Activated B cell treated with CpG ODN at 0.5 μM for 24 hours (primary cell): ENCODE measurements around the gene UROS. TPM values are rescaled to one million over a fixed set of nuclear protein-coding genes. Genes with fewer than 3 reads are reported as not detected.

Source experiments
- ATAC-seq: fragments of 200-7000 bp; cut with Tn5 transposase; one replicate; pipeline ENCODE4 v1.10.0; 2021; ENCODE audit warnings: low read depth, mild to moderate bottlenecking, moderate library complexity
- CTCF ChIA-PET: fragments of 350-600 bp; sonication (Branson Sonifier 250); formaldehyde crosslinking; loops from one replicate; lab custom pipeline; 2021; ENCODE audit warnings: antibody characterized with exemption; lab: Charles Lee
- POLR2A ChIA-PET: fragments of 350-600 bp; sonication (Branson Sonifier 250); formaldehyde crosslinking; loops from one replicate; lab custom pipeline; 2021; ENCODE audit warnings: antibody characterized with exemption; lab: Charles Lee
- DNase-seq: peaks from one replicate; pipeline ENCODE4 v3.0.0; 2022
- H3K27ac Mint-ChIP-seq: one replicate; pipeline ENCODE4 v1.8.0; 2020; ENCODE audit warnings: mixed read lengths
- H3K27me3 Mint-ChIP-seq: one replicate; pipeline ENCODE4 v1.8.0; 2021; ENCODE audit warnings: mixed read lengths
- H3K36me3 Mint-ChIP-seq: one replicate; pipeline ENCODE4 v1.8.0; 2021; ENCODE audit warnings: low read depth, mixed read lengths
- H3K4me1 Mint-ChIP-seq: one replicate; pipeline ENCODE4 v1.8.0; 2021; ENCODE audit warnings: mixed read lengths
- H3K4me3 Mint-ChIP-seq: one replicate; pipeline ENCODE4 v1.8.0; 2020; ENCODE audit warnings: mild to moderate bottlenecking, mixed read lengths
- H3K9me3 Mint-ChIP-seq: one replicate; pipeline ENCODE4 v1.8.0; 2020; ENCODE audit warnings: mixed read lengths
- intact Hi-C: fragments of 100-400 bp; cut with micrococcal nuclease; formaldehyde crosslinking; loops from one replicate; pipeline ENCODE4 v1.15.1; 2024
- total RNA-seq: library from RNA; stranded (reverse); gene quantifications from 2 replicates; pipeline ENCODE4 v1.2.3, GENCODE V29; 2022
- TF ChIP-seq, protein P1 (sequence below): fragments of 200-600 bp; IDR thresholded peaks from one replicate; pipeline ENCODE4 v1.8.0; 2022; ENCODE audit warnings: antibody characterized with exemption, mild to moderate bottlenecking

UROS gene
- total RNA-seq, 1 donor from 2014 or later: 34.9 TPM

DNA sequence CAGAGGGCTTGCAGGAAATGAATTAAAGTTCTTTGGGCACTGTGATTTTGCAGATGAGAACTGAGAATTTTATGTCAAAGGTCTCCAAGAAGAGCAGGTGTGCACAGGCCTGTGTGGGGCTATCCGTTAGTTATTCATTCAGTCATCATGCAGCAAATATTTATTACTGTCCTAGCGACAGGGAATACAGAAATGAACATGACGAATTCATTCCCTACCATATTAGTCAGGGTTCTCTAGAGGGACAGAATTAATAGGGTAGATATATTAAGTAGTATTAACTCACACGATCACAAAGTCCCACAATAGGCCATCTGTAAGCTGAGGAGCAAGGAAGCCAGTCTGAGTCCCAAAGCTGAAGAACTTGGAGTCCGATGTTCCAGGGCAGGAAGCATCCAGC, 44.5 kb downstream of the UROS start:
- ChIA-PET CTCF (no interaction called here), POLR2A (interaction anchor here (0.6 kb wide), 1 partner anchor 220 kb away, joined by 5 read pairs; no protein-coding TSS in a partner anchor)
- Mint-ChIP-seq H3K9me3 (no peaks in the 10 kb centered on the region), H3K27me3 (peaks cover 3% of the 10 kb centered on the region), H3K27ac (no peak overlapping the region), H3K36me3 (no peaks in the 10 kb centered on the region), H3K4me3 (no peak overlapping the region), H3K4me1 (no peaks in the 10 kb centered on the region)
- intact Hi-C loops: no loop called here
- DNase-seq (no peak), ATAC-seq (no peak)
- TF ChIP-seq, protein P1, sequence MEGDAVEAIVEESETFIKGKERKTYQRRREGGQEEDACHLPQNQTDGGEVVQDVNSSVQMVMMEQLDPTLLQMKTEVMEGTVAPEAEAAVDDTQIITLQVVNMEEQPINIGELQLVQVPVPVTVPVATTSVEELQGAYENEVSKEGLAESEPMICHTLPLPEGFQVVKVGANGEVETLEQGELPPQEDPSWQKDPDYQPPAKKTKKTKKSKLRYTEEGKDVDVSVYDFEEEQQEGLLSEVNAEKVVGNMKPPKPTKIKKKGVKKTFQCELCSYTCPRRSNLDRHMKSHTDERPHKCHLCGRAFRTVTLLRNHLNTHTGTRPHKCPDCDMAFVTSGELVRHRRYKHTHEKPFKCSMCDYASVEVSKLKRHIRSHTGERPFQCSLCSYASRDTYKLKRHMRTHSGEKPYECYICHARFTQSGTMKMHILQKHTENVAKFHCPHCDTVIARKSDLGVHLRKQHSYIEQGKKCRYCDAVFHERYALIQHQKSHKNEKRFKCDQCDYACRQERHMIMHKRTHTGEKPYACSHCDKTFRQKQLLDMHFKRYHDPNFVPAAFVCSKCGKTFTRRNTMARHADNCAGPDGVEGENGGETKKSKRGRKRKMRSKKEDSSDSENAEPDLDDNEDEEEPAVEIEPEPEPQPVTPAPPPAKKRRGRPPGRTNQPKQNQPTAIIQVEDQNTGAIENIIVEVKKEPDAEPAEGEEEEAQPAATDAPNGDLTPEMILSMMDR: no peak

DNA sequence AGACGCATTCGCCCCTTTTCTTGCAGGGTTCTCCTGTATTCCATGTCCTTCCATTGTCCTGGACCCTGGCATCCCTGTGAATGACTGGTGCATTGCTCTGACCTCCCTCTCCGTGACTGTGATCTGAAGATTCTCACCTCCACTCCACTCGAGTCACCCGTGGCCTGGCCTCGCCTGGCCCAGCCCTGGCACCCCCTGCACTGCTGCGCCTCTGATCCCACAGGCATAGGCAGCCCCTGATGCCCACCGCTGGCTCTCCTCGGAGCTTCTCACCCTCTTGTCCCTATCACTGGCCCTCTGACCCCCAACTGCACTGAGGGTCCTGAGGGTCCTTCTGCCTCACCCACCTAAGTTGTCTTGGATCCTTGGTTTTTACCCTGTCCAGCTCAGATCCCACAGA, 45.3 kb downstream of the UROS start:
- TF ChIP-seq, protein P1: no peak
- Mint-ChIP-seq H3K9me3 (no peaks in the 10 kb centered on the region), H3K4me3 (no peak overlapping the region), H3K27ac (no peak overlapping the region), H3K27me3 (peaks cover 3% of the 10 kb centered on the region), H3K4me1 (no peaks in the 10 kb centered on the region), H3K36me3 (no peaks in the 10 kb centered on the region)
- CTCF ChIA-PET: no interaction called here
- intact Hi-C loops: no loop called here
- ATAC-seq (no peak), DNase-seq (no peak)
- POLR2A ChIA-PET: no interaction called here

DNA sequence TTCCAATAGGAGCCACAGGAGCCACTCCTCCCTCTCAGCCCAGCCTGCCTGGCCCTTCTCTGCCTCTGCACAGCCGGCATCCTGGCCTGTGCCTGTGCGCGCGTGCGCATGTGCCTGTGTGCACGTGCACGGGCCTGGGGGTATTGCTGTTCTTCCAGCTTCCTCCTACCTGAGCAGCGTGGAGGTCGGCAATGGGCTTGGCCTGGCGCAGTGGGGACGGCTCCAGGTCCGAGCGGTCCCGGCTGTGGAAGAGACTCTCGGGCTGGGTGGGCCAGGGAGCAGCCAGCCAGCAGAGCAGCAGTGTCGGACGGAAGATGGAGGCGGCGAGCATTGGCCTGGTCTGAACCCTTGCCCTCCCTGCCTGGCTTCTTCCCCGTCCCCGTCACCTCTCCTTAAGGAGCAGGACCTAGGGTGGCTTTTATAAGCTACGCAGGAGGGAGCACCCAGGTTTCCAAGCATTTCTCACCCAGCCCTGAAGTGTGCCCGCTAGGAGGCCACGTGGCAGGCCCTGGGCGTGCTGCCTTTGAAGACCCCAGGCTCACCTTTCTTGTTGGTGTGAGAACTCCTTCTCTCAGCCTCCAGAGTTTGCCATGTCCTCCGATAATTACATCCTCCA, 47.5 kb downstream of the UROS start, which contains the start of gene MMP21:
MMP21 (minus strand) TSS at position 331 of the 616 bp plus-strand sequence; CDS start at position 331, 0 bp downstream.
- ChIA-PET POLR2A (no interaction called here), CTCF (no interaction called here)
- no peaks in the 10 kb centered on the region for H3K4me1 Mint-ChIP-seq
- intact Hi-C loops: no loop called here
- peaks cover 3% of the 10 kb centered on the region for H3K27me3 Mint-ChIP-seq
- no peaks in the 10 kb centered on the region for H3K9me3 Mint-ChIP-seq
- no peak within 1 kb of the TSS for H3K4me3 Mint-ChIP-seq
- DNase-seq (no peak), ATAC-seq (no peak)
- H3K36me3 Mint-ChIP-seq: no peaks in the 10 kb centered on the region
- H3K27ac Mint-ChIP-seq: no peak within 1 kb of the TSS
- TF ChIP-seq, protein P1: no peak

DNA sequence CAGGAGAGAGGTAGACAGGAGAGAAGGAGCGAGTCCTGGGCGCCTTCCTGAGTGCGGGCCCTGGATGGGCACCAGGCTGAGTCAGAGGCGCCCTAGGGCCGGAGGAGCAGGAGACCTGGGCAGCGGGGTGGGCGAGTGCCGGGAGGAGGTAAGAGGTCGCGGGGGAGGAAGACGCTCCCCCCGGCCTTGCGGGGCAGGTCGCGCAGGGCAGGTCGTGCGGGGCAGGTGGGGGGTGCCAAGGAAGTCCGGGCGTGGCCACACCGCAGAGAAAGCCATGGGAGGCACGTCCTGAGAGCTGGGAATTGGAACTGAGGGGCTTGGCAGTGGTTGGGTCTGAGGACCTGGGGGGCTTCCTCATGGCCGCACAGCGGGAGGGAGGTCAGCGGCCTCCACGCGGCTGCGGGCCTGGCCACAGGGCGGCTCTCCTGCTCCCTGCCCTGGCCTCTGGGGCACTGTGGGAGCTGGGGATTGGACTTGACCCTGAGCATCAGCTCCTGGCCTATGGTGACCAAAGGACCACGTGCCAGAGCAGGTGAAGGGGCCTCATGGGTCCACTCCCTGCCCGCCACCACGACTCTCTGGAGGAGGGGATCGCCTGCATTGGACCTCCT, 48.4 kb downstream of the UROS start:
- ATAC-seq (no peak), DNase-seq (no peak)
- Mint-ChIP-seq H3K4me1 (no peaks in the 10 kb centered on the region), H3K9me3 (no peaks in the 10 kb centered on the region), H3K27ac (no peak overlapping the region), H3K36me3 (no peaks in the 10 kb centered on the region), H3K27me3 (peaks cover 3% of the 10 kb centered on the region), H3K4me3 (no peak overlapping the region)
- POLR2A ChIA-PET: no interaction called here
- intact Hi-C loops: no loop called here
- CTCF ChIA-PET: no interaction called here
- TF ChIP-seq, protein P1: no peak

DNA sequence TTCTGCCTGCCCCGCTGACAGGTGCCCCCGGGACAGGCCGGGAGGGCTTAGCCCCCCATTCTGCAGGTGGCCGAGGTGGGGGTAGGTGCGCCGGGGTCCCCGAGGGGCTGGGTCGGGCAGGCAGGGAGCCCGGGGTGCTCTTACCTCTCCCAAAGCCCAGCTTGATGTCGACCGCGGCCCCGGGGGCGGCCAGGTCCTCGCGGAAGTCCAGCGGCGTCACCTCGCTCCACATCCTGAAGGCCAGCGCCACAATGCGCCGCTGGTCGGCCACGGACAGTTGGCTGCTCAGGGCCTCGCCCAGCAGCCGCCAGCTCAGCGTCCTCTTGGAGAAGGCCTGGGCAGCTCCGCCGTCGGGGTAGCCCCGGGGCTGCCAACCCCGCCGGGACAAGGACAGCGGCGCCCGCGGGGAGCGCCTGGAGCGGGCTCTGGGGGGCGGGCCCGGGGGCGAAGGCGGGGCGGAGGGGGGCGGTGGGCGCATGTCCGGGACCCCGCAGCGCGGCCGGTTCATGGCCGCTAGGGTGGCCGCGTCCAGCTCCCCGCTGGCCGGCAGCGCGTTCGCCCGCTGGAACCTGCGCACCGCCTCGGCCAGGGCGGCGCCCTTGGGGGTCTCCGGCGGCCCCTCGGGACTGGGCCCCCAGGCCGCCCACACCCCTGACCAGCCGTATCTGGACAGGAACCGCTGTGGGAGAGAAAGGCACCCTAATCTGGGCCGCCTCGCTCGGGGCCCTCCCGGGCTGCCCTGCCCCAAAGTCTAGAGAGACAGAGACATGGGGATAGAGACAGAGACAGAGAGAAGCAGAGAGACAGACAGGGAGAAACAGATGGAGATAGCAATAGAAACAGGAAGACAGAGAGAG, 49.1 kb downstream of the UROS start:
- ATAC-seq: no peak
- CTCF ChIA-PET: no interaction called here

More for the DNA sequence above, 49.1 kb downstream of the UROS start:
- Mint-ChIP-seq H3K36me3 (no peaks in the 10 kb centered on the region), H3K4me3 (no peak overlapping the region), H3K4me1 (no peaks in the 10 kb centered on the region), H3K27ac (no peak overlapping the region), H3K9me3 (no peaks in the 10 kb centered on the region), H3K27me3 (peaks cover 3% of the 10 kb centered on the region)
- POLR2A ChIA-PET: no interaction called here
- no peak for DNase-seq
- TF ChIP-seq, protein P1: no peak
- intact Hi-C loops: no loop called here
